SK-N-SH (cell line): Measurements from ENCODE around the gene DDIT4. TPM values are rescaled to one million over a fixed set of nuclear protein-coding genes. Genes with fewer than 3 reads are reported as not detected.

Source experiments
- CTCF ChIA-PET: fragments of 300-600, 350-600 bp; formaldehyde crosslinking; extraction: SDS; loops from one replicate; lab custom pipeline; 2021; lab: Yijun Ruan, JAX
- POLR2A ChIA-PET: fragments of 350-600 bp; sonication (Branson Sonifier 250); formaldehyde crosslinking; extraction: SDS; loops from one replicate; lab custom pipeline; 2020; ENCODE audit warnings: antibody characterized with exemption, inconsistent platforms; lab: Yijun Ruan, JAX
- DNase-seq: peaks from one replicate; pipeline ENCODE4 v3.0.0; 2012
- H2AFZ ChIP-seq: fragments of 200-600 bp; sonication (generic); 2 replicates; pipeline ENCODE4 v1.8.1; 2016; ENCODE audit warnings: antibody characterized with exemption, mild to moderate bottlenecking, low read depth
- H3F3A ChIP-seq: fragments of 200-600 bp; sonication (generic); replicated peaks from 2 replicates; pipeline ENCODE3; 2016; ENCODE audit warnings: antibody characterized with exemption, mild to moderate bottlenecking; ENCODE audit not compliant: insufficient read depth
- H3K27ac ChIP-seq, 2 experiments: fragments of 200-500 bp in 1 of 2; fragments of 200-600 bp in 1 of 2; sonication (Bioruptor generic) in 1 of 2; sonication (generic), shearing (Covaris generic) in 1 of 2; 2 replicates each; pipeline versions ENCODE4 v1.5.1 to v1.6.1; 2014 to 2016; ENCODE audit warnings: low read depth in 2 of 2, inconsistent platforms in 1 of 2, low read length in 1 of 2, mild to moderate bottlenecking in 1 of 2, mixed read lengths in 1 of 2
- H3K27me3 ChIP-seq: fragments of 200-600 bp; sonication (generic), shearing (Covaris generic); 2 replicates; pipeline ENCODE4 v1.6.1; 2016; ENCODE audit warnings: mixed run types; ENCODE audit not compliant: insufficient read depth
- H3K36me3 ChIP-seq, 2 experiments: fragments of 200-500 bp in 1 of 2; fragments of 200-600 bp in 1 of 2; sonication (Bioruptor generic) in 1 of 2; sonication (generic) in 1 of 2; replicated peaks in 1 of 2; 2 replicates each; pipeline versions ENCODE3 to v1.5.1; 2014 to 2016; ENCODE audit warnings: low read length in 1 of 2, mild to moderate bottlenecking in 1 of 2; ENCODE audit not compliant: insufficient read depth in 2 of 2, control insufficient read depth in 1 of 2
- H3K4me1 ChIP-seq, 2 experiments: fragments of 200-500 bp in 1 of 2; fragments of 200-600 bp in 1 of 2; sonication (Bioruptor generic) in 1 of 2; sonication (generic), shearing (Covaris generic) in 1 of 2; 2 replicates each; pipeline versions ENCODE4 v1.5.1 to v1.6.1; 2014 to 2016; ENCODE audit warnings: low read depth in 1 of 2, low read length in 1 of 2, mixed run types in 1 of 2; ENCODE audit not compliant: insufficient read depth in 2 of 2, control insufficient read depth in 1 of 2
- H3K4me2 ChIP-seq: fragments of 200-600 bp; sonication (generic), shearing (Covaris generic); 2 replicates; pipeline ENCODE4 v1.6.1; 2017; ENCODE audit warnings: mixed run types
- H3K4me3 ChIP-seq, 2 experiments: fragments of 200-500 bp in 1 of 2; fragments of 200-600 bp in 1 of 2; sonication (Bioruptor generic) in 1 of 2; sonication (generic), shearing (Covaris generic) in 1 of 2; 2 replicates each; pipeline versions ENCODE4 v1.5.1 to v1.8.1; 2014 to 2016; ENCODE audit warnings: low read depth in 2 of 2, inconsistent platforms in 1 of 2, low read length in 1 of 2, mild to moderate bottlenecking in 1 of 2, mixed read lengths in 1 of 2, moderate library complexity in 1 of 2
- H3K79me2 ChIP-seq: fragments of 200-600 bp; sonication (generic); 2 replicates; pipeline ENCODE4 v1.8.1; 2017; ENCODE audit warnings: mild to moderate bottlenecking; ENCODE audit not compliant: insufficient read depth
- H3K9ac ChIP-seq: fragments of 200-600 bp; sonication (generic); 2 replicates; pipeline ENCODE4 v1.6.1; 2017; ENCODE audit warnings: mixed run types
- H3K9me2 ChIP-seq: fragments of 200-600 bp; sonication (generic); 2 replicates; pipeline ENCODE4 v1.6.1; 2017; ENCODE audit warnings: mixed run types
- H3K9me3 ChIP-seq: fragments of 200-600 bp; sonication (generic); 2 replicates; pipeline ENCODE4 v1.6.1; 2017; ENCODE audit warnings: mixed run types, mild to moderate bottlenecking, moderate library complexity
- H4K20me1 ChIP-seq: fragments of 200-600 bp; sonication (generic); 2 replicates; pipeline ENCODE4 v1.6.1; 2017; ENCODE audit warnings: mild to moderate bottlenecking, mixed run types; ENCODE audit not compliant: insufficient read depth
- ELF1 ChIP-seq: IDR thresholded peaks from 2 replicates; pipeline ENCODE4 v1.4.0; 2012
- EP300 ChIP-seq, 2 experiments: IDR thresholded peaks; 2 replicates each; pipeline versions ENCODE4 v1.4.0 to v1.6.1; 2012; ENCODE audit warnings: borderline replicate concordance in 1 of 2, low read depth in 1 of 2, low read length in 1 of 2
- GATA2 ChIP-seq: sonication (generic); formaldehyde crosslinking; IDR thresholded peaks from 2 replicates; pipeline ENCODE4 v1.5.0; 2020; ENCODE audit warnings: mild to moderate bottlenecking, missing genetic modification reagents
- JUND ChIP-seq: IDR thresholded peaks from 2 replicates; pipeline ENCODE4 v1.4.0; 2012
- MXI1 ChIP-seq: IDR thresholded peaks from 2 replicates; pipeline ENCODE4 v1.6.1; 2012; ENCODE audit warnings: mild to moderate bottlenecking, low read depth, low read length, improper control_type of control experiment
- NFIC ChIP-seq: IDR thresholded peaks from 2 replicates; pipeline ENCODE4 v1.4.0; 2012; ENCODE audit warnings: borderline replicate concordance
- NRF1 ChIP-seq: IDR thresholded peaks from 2 replicates; pipeline ENCODE4 v1.6.1; 2012; ENCODE audit warnings: low read depth, mild to moderate bottlenecking, low read length
- POLR2AphosphoS5 ChIP-seq: IDR thresholded peaks from 2 replicates; pipeline ENCODE4 v1.6.1; 2012; ENCODE audit warnings: low read depth, low read length
- RXRA ChIP-seq: IDR thresholded peaks from 2 replicates; pipeline ENCODE4 v1.4.0; 2012; ENCODE audit warnings: low read depth, mild to moderate bottlenecking, borderline replicate concordance
- SIN3A ChIP-seq: IDR thresholded peaks from 2 replicates; pipeline ENCODE4 v1.6.1; 2012; ENCODE audit warnings: low read depth, mild to moderate bottlenecking, low read length, moderate library complexity, borderline replicate concordance
- SMC3 ChIP-seq: IDR thresholded peaks from 2 replicates; pipeline ENCODE4 v1.6.1; 2012; ENCODE audit warnings: low read depth, low read length, improper control_type of control experiment
- TCF12 ChIP-seq: IDR thresholded peaks from 2 replicates; pipeline ENCODE4 v1.4.0; 2012
- TEAD4 ChIP-seq: IDR thresholded peaks from 2 replicates; pipeline ENCODE4 v1.4.0; 2012; ENCODE audit warnings: mild to moderate bottlenecking, borderline replicate concordance; ENCODE audit not compliant: insufficient read depth
- YY1 ChIP-seq: IDR thresholded peaks from 2 replicates; pipeline ENCODE4 v1.4.0; 2012; ENCODE audit warnings: low read depth, mild to moderate bottlenecking
- WGBS: methylation state at CpG from one replicate; pipeline ENCODE4 v1.1.6; 2017; ENCODE audit warnings: low lambda C conversion rate; 5-methylcytosine and 5-hydroxymethylcytosine counted together
- polyA plus RNA-seq, 3 experiments: library from polyadenylated mRNA; depleted of rRNA; stranded (reverse); fragments of >200 nt; gene quantifications; 2 replicates each; pipeline ENCODE4 v1.2.3, GENCODE V29; 2012
- TF ChIP-seq, protein P1 (sequence below): IDR thresholded peaks from 2 replicates; pipeline ENCODE4 v1.4.0; 2012; ENCODE audit warnings: low read depth, borderline replicate concordance

Gene DDIT4
- polyA plus RNA-seq, 1 of the 3 experiments (the other 2 are of a cell fraction), result 24.9 TPM

DNA sequence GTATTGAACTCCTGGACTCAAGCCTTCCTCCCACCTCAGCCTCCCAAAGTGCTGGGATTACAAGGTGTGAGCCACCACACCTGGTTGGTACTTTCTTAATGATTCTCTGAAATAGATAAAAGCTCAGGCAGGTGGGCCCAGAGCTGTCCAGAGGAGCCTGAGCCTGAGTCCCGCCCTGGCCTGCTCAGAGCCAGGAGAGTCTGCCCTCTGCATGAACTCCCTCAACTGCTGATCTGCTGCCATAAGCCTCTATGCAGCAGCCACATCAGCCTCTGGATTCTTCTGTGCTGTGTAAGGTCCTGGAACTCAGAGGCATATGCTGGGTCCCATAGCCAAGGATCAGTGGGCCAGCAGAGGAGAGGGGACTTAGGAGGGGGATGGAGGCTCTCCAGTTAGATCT, 23.1 kb upstream of the DDIT4 start:
- Histone ChIP-seq H3K9me2 (no peaks in the 10 kb centered on the region), H3K9me3 (no peaks in the 10 kb centered on the region), H3K27me3 (no peaks in the 10 kb centered on the region), H3K4me3 (no peak overlapping the region), H3K36me3 (no peaks in the 10 kb centered on the region), H3K4me1 (peaks cover 3 to 21% of the 10 kb centered on the region in 2 experiments; a peak in 2 of 4 replicates), H4K20me1 (no peaks in the 10 kb centered on the region), H3F3A (peaks cover 7% of the 10 kb centered on the region), H3K9ac (no peak overlapping the region), H3K4me2 (peak overlapping the region; percentile 31; the same call in 1 of the 2 replicates), H3K79me2 (no peaks in the 10 kb centered on the region), H3K27ac (no peak overlapping the region), H2AFZ (no peak overlapping the region)
- POLR2A ChIA-PET, result no interaction called here
- CTCF ChIA-PET, result no interaction called here
- no peak for DNase-seq
- TF ChIP-seq RXRA (peak; percentile 52; the same call in 1 of the 2 replicates), MXI1 (no peak)
- WGBS, result 100% methylated on average over 1 of the region's 1 CpG

DNA sequence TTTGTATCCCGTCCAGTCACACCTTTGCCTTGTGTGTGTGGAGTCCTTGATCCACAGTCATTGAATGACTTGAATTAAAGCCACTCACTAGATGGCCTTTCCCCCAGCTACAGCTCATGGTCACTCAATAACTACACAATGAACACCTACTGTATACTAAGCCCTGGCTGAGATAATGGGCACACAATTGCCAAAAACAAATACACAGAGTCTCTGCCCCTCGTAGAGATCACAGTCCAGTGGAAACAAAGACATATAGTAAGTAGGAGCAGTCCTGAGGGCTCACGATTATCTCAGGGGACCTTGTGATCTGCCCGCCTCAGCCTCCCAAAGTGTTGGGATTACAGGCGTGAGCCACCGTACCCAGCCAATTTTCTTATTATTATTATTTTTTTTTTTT, 22.1 kb upstream of the DDIT4 start:
- H3K27ac ChIP-seq, result no peak overlapping the region
- no peak overlapping the region for H2AFZ ChIP-seq
- DNase-seq, result no peak
- H3K9me3 ChIP-seq, result no peaks in the 10 kb centered on the region
- H3K27me3 ChIP-seq, result no peaks in the 10 kb centered on the region
- H3K79me2 ChIP-seq, result no peaks in the 10 kb centered on the region
- H3K36me3 ChIP-seq, result no peaks in the 10 kb centered on the region
- peaks cover 7% of the 10 kb centered on the region for H3F3A ChIP-seq
- no peak overlapping the region for H3K4me3 ChIP-seq
- ChIA-PET CTCF (no interaction called here), POLR2A (no interaction called here)
- H3K9me2 ChIP-seq, result no peaks in the 10 kb centered on the region
- TF ChIP-seq NRF1 (no peak), SIN3A (no peak), TEAD4 (no peak), EP300 (IDR thresholded peaks at IDR 0.05; ENCODE audit: borderline replicate concordance in 1 of 2, low read depth in 1 of 2, low read length in 1 of 2) (no peak), ELF1 (no peak), POLR2AphosphoS5 (no peak), TCF12 (no peak), JUND (no peak), GATA2 (CRISPR knock-in tag) (no peak), SMC3 (no peak), NFIC (no peak), YY1 (no peak)
- TF ChIP-seq, protein P1, sequence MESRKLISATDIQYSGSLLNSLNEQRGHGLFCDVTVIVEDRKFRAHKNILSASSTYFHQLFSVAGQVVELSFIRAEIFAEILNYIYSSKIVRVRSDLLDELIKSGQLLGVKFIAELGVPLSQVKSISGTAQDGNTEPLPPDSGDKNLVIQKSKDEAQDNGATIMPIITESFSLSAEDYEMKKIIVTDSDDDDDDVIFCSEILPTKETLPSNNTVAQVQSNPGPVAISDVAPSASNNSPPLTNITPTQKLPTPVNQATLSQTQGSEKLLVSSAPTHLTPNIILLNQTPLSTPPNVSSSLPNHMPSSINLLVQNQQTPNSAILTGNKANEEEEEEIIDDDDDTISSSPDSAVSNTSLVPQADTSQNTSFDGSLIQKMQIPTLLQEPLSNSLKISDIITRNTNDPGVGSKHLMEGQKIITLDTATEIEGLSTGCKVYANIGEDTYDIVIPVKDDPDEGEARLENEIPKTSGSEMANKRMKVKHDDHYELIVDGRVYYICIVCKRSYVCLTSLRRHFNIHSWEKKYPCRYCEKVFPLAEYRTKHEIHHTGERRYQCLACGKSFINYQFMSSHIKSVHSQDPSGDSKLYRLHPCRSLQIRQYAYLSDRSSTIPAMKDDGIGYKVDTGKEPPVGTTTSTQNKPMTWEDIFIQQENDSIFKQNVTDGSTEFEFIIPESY, result no peak
- H3K4me2 ChIP-seq, result no peak overlapping the region
- peaks cover 3 to 21% of the 10 kb centered on the region in 2 experiments; a peak in 2 of 4 replicates for H3K4me1 ChIP-seq
- 85% methylated on average over 6 of the region's 6 CpGs for WGBS
- H3K9ac ChIP-seq, result no peak overlapping the region
- H4K20me1 ChIP-seq, result no peaks in the 10 kb centered on the region
